GM19193 (cell line): ENCODE measurements around the gene TEP1.

ENCODE experiments used
- POLR2A ChIP-seq: IDR thresholded peaks from 4 replicates; pipeline ENCODE4 v1.6.1; 2011; ENCODE audit not compliant: insufficient read depth, insufficient read length; ENCODE audit errors: extremely low read depth

Gene TEP1

DNA sequence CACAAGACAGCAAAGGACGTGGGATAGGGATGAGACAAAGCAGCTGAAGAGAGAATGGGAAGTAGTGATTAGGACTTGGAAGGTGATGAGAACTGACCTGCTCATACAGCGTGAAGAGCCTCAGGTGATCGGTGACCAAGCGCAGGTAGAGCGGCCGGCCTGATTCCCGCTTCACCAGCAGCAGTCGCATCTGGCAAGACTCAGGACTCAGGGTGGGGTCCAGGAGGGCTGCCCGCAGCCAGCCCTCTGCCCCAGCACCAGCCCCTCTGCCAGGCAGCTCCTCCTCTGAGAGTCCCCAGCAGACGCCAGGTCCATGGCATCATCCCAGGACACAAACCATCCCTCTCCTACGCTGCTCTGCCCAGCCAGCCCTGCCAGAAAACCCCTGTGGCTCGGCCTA, 30.8 kb downstream of the TEP1 start:
- TF ChIP-seq POLR2A = no peak

DNA sequence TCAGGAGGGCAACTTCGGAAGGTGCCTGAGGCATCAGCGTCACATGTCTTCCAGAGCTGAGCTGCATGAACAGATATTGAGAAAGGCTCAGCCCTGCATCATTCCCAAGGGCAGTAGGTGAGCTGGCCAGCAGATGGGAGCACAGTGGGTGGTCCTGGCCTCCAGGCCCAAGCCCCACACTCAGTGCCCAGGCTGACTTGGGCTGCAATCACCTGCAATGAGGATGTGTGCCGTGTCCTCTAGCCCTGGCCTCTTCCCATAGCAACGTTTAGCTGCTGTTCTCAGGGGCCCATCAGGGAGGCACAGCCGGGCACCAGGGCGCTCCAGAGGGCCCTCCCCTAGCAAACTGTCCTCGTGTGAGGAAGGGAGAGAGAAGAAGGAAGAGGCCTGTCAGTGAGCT, 32.0 kb downstream of the TEP1 start:
- no peak for TF ChIP-seq POLR2A

DNA sequence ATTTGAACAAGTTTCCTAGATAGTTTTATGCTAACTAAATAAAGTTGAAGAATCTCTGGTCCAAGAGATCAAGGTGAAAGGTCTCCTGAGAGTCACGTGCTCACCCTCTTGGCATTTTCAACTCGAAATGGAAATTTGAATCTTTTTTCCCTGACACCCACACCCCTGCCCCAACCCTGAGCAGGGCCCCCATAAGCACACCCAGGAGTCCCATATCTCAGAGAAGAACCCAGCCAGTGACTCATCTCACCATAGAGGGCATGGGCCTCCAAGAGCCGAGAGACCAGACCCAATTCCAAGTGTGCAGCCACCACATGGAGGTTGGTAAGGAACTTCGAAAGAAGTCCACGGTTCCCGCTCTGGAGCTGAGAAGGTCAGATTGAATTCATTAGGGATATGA, 32.6 kb downstream of the TEP1 start:
- TF ChIP-seq POLR2A = no peak

DNA sequence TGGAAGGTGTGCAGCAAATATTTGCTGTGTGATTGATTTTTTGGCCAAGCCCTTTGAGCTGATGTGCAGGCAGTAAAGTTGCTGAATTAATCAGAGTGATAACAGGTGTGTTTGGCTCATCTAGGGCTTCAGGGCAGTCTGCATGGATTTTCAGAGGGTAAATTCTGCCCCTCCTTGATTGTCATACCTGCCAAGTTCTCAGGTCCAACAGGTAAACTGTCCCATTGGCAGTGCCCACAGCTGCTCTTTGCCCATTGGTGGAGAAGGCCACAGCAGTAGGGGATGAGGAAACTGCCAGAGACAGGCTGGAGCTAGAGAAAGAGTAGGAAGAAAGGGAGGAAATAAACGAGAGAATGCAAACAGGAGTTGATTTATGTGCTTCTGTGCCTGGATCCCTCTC, 33.6 kb downstream of the TEP1 start:
- no peak for TF ChIP-seq POLR2A

DNA sequence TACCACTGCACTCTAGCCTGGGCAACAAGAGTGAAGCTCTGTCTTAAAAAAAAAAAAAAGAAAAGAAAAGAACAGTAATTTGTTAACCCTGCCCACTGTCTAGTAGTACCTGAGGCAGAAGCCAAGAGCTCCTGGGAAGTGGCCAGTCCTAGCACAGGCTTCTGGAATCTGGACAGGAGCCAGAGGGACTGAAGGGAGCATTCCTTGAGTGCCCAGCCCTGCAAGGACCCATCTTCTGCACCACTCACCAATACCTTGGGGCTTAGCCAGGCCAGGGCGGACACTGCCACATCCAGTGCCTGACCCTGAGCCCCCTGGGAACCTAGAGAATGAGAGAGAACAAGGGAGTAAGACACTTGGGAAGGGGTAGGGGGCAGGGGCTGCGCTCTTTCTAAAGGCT, 36.1 kb downstream of the TEP1 start:
- TF ChIP-seq POLR2A = no peak

DNA sequence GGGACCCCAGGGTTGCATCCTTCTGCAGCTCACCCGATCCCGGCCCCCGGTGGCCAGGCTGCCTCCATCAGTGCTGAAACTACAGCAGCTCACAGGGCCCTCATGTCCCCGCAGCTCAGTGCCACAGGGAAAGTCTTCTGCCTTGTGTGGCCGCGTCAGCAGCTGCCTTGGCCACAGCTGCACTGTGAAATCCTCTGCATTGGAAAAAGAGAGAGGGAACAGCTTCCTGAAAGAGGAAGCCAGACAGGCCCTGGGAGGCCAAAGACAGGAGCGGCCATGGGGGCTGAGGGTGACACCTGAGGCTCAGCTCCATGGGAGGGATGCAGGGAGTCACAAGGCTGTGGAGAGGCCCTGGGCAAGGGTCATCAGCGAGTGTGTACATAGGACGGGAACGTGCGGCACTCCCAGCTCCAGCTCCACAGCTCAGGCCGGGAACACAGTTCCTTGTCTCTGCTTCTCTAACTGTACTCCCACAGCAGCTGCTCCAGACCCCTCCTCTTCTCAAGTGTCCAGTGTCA, 37.2 kb downstream of the TEP1 start:
- no peak for TF ChIP-seq POLR2A

DNA sequence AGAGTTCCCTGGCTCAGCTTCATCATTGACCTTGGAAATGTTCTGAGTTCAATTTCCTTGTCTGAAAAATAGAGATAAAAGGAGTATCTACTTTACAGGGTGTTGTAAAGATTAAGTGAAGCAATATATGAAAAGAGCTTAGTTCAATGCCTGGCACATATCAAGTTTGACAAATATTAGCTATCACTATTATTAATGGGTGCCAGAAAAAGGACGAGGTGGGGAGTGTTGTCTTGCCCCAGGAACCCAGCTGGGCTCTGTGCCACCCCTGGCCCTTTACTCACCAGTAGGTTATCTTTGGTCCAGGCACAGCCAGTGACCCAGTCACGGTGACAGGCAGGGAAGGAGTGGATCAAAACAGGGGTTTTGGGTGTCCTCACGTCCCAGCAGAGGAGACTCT, 37.8 kb downstream of the TEP1 start:
- no peak for TF ChIP-seq POLR2A

DNA sequence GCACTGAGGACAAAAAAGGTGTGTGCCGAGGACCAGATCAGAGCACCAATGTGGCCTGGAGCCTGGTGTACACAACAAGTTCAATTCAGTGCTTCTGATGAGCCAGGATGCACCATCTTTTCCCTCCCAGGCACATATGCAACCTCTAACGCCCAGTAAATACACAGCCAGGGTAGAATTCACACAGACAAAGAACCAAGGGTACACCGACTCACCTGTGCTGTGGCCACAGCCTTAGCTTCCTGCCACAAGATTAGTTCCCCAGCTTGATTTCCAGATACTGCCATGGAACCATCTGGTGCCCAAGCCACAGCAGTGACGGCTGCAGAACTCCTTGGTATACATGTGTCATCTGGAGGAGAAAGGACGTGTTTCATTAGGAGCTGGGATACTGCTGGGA, 40.5 kb downstream of the TEP1 start:
- TF ChIP-seq POLR2A = no peak

DNA sequence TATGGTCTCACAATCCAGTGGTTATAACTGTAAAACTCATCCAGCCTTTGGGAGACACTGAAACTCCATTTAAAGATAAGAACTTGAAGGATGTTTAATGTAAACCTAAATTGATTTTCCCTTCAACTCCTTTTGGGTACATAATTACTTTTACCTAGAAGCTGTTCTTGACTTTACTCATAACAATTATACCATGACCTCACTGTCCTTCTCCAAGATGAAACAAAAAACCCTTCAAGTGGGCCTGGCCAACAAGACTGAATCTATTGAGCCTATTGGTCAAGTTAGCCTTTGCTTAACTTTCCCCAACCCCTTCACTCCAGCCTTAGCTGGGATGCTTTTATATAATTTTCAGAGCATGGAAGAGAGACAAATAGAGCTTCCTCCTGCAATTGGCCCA, 47.4 kb downstream of the TEP1 start:
- TF ChIP-seq POLR2A = no peak

DNA sequence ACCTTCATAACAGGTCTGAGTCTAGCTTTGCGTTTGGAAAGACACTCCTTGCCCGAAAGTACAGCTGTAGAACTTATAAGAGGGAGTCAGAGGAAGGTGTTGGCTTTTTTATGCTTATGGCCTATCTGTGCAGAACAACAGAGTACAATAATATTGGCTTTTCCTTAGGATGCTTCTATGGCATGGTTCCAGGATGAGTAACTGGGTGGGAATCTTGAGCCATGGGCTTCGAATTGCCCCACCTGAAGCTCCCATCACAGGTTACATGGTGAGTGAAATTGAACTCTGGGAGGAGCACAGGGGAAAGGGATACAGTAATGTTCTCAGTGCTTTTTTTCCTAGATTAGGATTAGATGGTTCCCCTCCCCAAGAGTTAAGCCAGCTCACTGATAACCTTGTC, 56.9 kb downstream of the TEP1 start:
- TF ChIP-seq POLR2A = no peak

DNA sequence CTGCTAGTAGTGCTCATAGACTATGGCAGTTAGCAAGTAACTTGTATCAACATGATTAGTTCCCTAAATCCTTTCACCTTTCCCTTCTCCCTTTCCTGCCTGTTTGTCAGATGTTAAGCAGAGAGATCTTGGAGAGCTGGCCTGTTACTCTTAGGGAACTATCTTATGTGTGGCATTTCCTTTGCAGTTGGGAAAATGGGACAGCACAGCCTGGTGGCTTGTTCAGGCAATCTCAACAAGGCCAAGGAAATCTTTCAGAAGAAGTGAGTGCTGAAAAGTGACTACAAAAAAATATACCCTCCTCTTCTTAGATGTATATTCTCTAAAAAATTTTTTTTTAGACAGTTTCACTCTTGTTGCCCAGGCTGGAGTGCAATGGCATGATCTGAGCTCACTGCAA, 62.4 kb downstream of the TEP1 start:
- TF ChIP-seq POLR2A = no peak

DNA sequence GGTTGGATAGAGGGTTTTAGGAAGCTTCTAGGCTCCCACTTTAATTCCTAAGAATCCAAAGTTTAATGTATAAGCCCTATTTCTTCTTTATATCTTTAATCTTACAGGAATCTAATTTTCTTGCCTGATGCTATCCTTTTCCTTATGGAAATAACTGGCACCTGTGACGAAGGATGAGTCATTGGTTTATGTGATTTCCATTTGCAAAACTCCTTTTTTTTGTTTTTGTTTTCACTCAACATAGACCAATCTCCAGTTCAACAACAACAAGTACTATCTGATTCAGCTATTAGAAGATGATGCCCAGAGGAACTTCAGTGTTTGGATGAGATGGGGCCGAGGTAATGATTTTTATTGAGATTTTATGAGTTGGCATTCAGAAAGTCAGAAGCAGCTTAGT, 63.0 kb downstream of the TEP1 start:
- TF ChIP-seq POLR2A = no peak

DNA sequence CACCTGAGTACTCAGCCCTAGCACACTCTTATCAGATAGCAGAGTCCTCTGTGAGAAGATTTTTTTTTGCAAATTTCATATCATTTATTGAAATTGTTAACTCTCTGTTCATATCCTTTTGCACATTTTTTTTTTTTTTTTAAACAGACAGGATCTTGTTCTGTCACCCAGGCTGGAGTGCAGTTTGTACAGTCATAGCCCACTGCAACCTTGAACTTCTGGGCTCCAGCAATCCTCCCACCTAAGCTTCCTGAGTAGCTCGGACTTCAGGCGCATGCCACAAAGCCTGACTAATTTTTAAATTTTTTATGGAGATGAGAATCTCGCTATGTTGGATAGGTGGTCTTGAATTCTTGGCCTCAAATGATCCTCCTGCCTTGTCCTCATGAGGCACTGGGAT, 65.6 kb downstream of the TEP1 start:
- no peak for TF ChIP-seq POLR2A

DNA sequence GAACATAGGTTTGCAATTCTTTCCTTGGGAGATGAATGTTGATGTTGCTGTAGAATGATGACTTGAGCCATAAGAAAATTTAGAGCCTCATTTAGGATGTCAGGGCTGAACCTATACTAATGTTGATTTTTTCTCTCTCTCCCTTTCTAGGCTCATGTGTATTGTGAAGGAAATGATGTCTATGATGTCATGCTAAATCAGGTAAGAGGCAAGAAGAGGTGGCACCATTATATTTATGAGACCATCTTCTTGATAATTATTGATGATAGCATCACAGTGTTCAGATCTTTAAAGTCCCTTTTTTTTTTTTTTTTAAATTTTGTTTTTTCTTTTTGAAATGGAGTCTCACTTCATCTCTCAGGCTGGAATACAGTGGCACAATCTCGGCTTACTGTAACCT, 66.6 kb downstream of the TEP1 start:
- TF ChIP-seq POLR2A = no peak

DNA sequence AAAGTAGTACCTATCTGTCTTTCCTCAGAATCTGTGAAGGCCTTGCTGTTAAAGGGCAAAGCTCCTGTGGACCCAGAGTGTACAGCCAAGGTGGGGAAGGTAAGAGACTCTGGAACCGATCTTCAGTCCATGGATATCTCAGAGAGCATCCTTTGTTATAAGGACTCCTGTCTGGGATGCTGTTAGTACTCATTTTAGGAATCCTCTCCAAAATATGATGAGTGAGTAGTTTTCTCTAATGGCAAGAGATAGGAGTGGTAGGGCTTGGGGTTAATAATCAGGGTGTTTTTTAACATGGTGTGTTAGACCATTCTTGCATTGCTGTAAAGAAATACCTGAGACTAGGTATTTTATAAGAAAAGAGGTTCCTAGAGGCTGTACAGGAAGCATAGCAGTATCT, 67.9 kb downstream of the TEP1 start:
- no peak for TF ChIP-seq POLR2A

DNA sequence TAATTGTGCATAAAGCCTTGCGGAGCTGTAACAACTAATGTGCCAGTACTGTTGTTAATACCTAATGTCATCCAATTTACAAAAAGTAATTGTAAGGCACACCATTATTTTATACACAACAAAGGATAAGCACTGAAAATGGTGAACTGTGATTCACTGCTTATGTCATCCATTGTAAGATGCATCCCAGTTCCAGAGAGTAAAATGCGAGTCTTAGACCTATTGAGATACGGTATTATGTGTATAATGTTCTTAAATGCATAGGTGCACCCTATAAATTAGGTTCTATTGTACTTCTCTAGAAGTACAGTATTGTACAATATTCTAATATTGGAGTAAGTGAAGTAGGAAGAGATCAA, 69.5 kb downstream of the TEP1 start:
- no peak for TF ChIP-seq POLR2A

DNA sequence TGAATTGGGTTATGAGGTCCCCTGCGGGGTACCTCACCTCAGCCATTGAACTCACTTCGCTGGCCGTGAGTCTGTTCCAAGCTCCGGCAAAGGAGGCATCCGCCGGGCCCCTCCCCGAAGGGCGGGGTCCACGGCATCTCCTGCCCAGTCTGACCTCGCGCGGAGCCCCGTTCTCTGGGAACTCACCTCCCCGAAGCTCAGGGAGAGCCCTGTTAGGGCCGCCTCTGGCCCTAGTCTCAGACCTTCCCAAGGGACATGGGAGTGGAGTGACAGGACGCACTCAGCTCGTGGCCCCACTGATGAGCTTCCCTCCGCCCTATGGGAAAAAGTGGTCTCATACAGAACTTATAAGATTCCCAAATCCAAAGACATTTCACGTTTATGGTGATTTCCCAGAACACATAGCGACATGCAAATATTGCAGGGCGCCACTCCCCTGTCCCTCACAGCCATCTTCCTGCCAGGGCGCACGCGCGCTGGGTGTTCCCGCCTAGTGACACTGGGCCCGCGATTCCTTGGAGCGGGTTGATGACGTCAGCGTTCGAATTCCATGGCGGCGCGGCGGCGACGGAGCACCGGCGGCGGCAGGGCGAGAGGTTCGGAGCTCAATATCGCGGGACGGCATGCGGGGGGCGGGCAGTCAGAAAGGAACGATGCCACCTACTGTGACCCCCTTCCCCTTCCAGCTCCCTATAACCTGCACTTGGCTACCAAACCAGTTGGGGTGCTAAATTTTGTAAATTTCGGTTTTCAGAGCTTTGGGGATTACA, 70.0 kb downstream of the TEP1 start, which contains the start of gene PARP2:
Gene PARP2 (plus strand): TSS at position 544 of the 770 bp plus-strand sequence. CDS start 7 bp downstream, at position 551.
- TF ChIP-seq POLR2A = peak; percentile 99
